ENCODE measurements around the gene IL1RAPL1. TPM values are rescaled to one million over a fixed set of nuclear protein-coding genes. Genes with fewer than 3 reads are reported as not detected.

The IL1RAPL1 gene
- total RNA-seq = not detected

DNA sequence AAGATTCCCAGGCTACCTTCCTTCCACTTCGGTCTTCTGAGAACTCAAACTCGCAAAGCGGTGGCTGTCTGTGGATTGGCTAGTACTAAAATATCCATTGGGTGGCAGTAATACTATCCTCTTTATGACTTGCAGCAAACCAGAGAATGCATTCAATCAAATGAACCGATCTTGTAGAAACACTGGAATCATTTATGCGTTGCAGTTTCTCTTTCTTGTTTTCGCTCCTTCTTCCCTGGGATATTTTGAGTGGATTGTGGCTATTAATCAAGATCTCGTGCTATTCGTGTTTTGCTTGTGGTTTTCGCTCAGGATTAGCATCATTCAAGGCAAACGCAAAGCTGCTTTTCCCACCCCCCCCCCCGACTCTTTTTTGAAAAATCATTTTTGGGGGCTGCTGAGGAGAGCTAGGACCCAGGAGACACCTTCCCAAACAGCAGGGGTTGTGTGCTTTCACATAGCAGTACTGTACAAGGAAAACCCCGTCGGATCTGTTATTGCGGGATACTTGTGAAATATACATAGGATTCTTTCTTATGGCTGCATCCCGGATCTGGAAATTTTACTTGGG lies at the start of gene IL1RAPL1:
TSS of gene IL1RAPL1 (plus strand) at position 466 of the 571 bp plus-strand sequence.
- no peak within 1 kb of the TSS for H3K27ac ChIP-seq
- no peaks in the 10 kb centered on the region for H3K4me1 ChIP-seq
- peak in 1 of 3 experiments; percentile 18 for TF ChIP-seq CTCF (IDR thresholded peaks at IDR 0.05)
- intact Hi-C loops (cut with DNase I) = no loop called here
- H3K27me3 ChIP-seq = no peaks in the 10 kb centered on the region
- DNase-seq (ENCODE audit: low spot score in 2 of 2) = no peak
- peak within 1 kb of the TSS; percentile 39 to 46 for H3K4me3 ChIP-seq
- no peaks in the 10 kb centered on the region for H3K9me3 ChIP-seq
- no peaks in the 10 kb centered on the region for H3K36me3 ChIP-seq

DNA sequence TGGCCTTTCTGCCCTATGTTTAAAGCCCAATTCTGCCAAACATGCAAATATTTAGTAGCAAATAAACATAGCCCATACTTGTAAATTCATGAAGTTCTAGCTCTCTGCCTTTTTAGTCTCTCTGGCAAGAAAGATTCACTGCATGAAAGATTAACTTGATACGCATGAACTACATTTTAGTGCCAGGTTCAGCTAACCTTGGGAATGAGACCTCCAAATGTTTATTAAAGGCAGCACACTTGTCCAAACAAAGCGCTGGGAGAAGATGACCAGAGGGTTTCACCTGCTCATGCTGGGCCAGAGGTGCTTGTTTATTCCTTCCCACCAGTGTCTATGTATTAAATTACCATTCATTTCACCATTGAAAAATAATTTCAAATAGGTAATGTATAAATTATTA lies 44.5 kb upstream of the IL1RAPL1 start:
- no peak for TF ChIP-seq CTCF (IDR thresholded peaks at IDR 0.05)
- intact Hi-C loops (cut with DNase I) = no loop called here

DNA sequence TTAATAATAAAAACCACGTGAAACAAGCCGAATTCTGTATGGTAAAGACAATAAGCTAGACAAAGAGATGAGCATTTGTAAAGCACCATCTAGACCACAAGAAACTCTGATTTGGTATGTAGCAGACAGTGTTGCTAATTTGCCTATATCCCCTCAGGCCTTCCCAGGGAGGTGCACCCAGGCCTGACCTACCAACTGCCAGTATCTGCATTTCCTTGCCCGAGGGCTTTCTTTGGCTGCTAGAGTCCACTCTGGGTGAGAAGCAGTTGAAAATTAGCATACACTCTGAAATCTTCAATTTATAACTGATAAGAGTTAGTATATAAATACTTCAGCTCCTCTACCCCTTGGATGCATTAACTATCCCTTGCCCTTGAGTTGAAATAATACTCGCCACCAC lies 37.4 kb upstream of the IL1RAPL1 start:
- intact Hi-C loops (cut with DNase I) = no loop called here

More for the DNA sequence above, 44.5 kb upstream of the IL1RAPL1 start:
- no peaks in the 10 kb centered on the region for H3K9me3 ChIP-seq
- H3K4me3 ChIP-seq = no peak overlapping the region
- DNase-seq (ENCODE audit: low spot score in 2 of 2) = no peak
- H3K27ac ChIP-seq = no peak overlapping the region
- no peaks in the 10 kb centered on the region for H3K4me1 ChIP-seq
- no peaks in the 10 kb centered on the region for H3K27me3 ChIP-seq
- H3K36me3 ChIP-seq = no peaks in the 10 kb centered on the region

DNA sequence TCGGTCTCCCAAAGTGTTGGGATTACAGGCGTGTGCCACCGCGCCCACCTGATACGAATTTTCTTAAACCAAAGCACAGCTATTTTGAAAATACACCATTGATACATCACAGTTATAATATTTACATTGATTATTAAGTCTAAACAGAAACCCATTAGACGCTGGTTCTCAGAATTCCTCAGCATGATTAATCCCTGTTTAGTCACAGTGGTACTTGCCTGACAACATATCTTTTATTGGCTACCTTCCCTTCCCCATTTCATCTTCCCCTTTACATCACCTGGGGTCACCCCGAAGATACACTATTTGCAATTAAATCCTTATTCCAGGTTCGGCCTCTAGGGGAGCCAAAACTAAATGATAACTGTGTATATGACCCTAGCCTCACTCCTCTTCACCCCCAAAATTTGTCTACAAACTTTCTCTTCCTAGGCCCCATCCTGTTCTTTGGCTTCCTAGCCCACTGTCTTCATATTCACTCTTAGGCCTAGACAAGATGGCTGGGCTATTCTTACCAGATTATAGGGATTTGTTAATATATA lies 36.8 kb upstream of the IL1RAPL1 start:
- no peaks in the 10 kb centered on the region for H3K9me3 ChIP-seq
- H3K4me3 ChIP-seq = no peak overlapping the region
- no peak for TF ChIP-seq CTCF (IDR thresholded peaks at IDR 0.05)
- intact Hi-C loops (cut with DNase I) = no loop called here
- H3K36me3 ChIP-seq = no peaks in the 10 kb centered on the region
- DNase-seq (ENCODE audit: low spot score in 2 of 2) = no peak
- no peak overlapping the region for H3K27ac ChIP-seq
- no peaks in the 10 kb centered on the region for H3K4me1 ChIP-seq
- no peaks in the 10 kb centered on the region for H3K27me3 ChIP-seq

More for the DNA sequence above, 37.4 kb upstream of the IL1RAPL1 start:
- DNase-seq (ENCODE audit: low spot score in 2 of 2) = no peak
- Histone ChIP-seq H3K9me3 (no peaks in the 10 kb centered on the region), H3K36me3 (no peaks in the 10 kb centered on the region), H3K27ac (no peak overlapping the region), H3K27me3 (no peaks in the 10 kb centered on the region), H3K4me1 (no peaks in the 10 kb centered on the region), H3K4me3 (no peak overlapping the region)
- TF ChIP-seq CTCF (IDR thresholded peaks at IDR 0.05) = no peak

GRCh38 chrX:28552322-28552721 lies 34.9 kb upstream of the IL1RAPL1 start:
- intact Hi-C loops (cut with DNase I) = no loop called here
- DNase-seq (ENCODE audit: low spot score in 2 of 2) = no peak
- no peak overlapping the region for H3K27ac ChIP-seq
- TF ChIP-seq CTCF (IDR thresholded peaks at IDR 0.05) = no peak
- no peaks in the 10 kb centered on the region for H3K36me3 ChIP-seq
- H3K27me3 ChIP-seq = no peaks in the 10 kb centered on the region
- H3K4me3 ChIP-seq = no peak overlapping the region
- no peaks in the 10 kb centered on the region for H3K4me1 ChIP-seq
- H3K9me3 ChIP-seq = no peaks in the 10 kb centered on the region
